ENCODE results near the gene DOCK1. TPM values are rescaled to one million over a fixed set of nuclear protein-coding genes. Genes with fewer than 3 reads are reported as not detected.

DOCK1 gene
- total and polyA plus RNA-seq, 2 donors from 2014 or later: 15.8 to 81.7 TPM

GRCh38 chr10:127332631-127333030, 427.4 kb downstream of the DOCK1 start:
- DNase-seq: no peak

DNA sequence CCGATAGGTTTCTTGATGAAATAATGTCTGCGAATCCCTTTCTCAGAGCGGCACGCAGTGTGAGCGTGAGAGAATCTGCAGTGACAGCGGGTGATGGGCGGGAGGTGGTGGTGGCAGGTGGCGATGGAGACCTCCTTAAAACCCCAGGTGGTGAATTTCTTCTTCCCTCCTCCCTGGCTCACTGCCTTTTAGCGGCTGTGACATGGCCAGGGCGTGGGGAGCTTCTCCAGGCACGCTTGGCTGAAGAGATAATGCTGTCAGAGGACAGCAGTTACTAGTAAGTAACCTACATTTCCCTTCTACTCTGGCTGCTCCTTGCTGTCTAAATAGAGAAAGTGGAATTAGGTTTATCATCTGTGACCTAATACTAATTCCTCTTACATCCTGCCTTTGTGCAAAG, 432.6 kb downstream of the DOCK1 start:
- no peaks in the 10 kb centered on the region for H3K4me1 ChIP-seq (ENCODE audit: control insufficient read depth in 2 of 3, insufficient read depth in 2 of 3, low read depth in 1 of 3, low read length in 3 of 3)
- no peak overlapping the region for H3K27ac ChIP-seq (ENCODE audit: low read depth in 2 of 2, low read length in 2 of 2)
- intact Hi-C loops (cut with DNase I): no loop called here
- H3K4me3 ChIP-seq (ENCODE audit: low read length in 3 of 3): no peak overlapping the region
- DNase-seq: peak in 2 of 5 donors; percentile 26 to 33
- H3K9ac ChIP-seq (ENCODE audit: low read length in 3 of 3): no peak overlapping the region
- TF ChIP-seq CTCF (IDR thresholded peaks at IDR 0.05; ENCODE audit: borderline replicate concordance, extremely low read depth, insufficient read depth): no peak
- no peaks in the 10 kb centered on the region for H3K27me3 ChIP-seq (ENCODE audit: control insufficient read depth, insufficient read depth, low read length)
- FAIRE-seq: no peak
- no peaks in the 10 kb centered on the region for H3K9me3 ChIP-seq (ENCODE audit: control insufficient read depth in 2 of 3, insufficient read depth in 1 of 3, low read length in 3 of 3)
- H3K36me3 ChIP-seq (ENCODE audit: control insufficient read depth in 2 of 3, insufficient read depth in 3 of 3, low read length in 3 of 3): no peaks in the 10 kb centered on the region

More at GRCh38 chr10:127332631-127333030, 427.4 kb downstream of the DOCK1 start:
- no peaks in the 10 kb centered on the region for H3K36me3 ChIP-seq (ENCODE audit: control insufficient read depth in 2 of 3, insufficient read depth in 3 of 3, low read length in 3 of 3)
- no peak overlapping the region for H3K27ac ChIP-seq (ENCODE audit: low read depth in 2 of 2, low read length in 2 of 2)
- no peak overlapping the region for H3K4me3 ChIP-seq (ENCODE audit: low read length in 3 of 3)
- H3K9me3 ChIP-seq (ENCODE audit: control insufficient read depth in 2 of 3, insufficient read depth in 1 of 3, low read length in 3 of 3): no peaks in the 10 kb centered on the region
- H3K4me1 ChIP-seq (ENCODE audit: control insufficient read depth in 2 of 3, insufficient read depth in 2 of 3, low read depth in 1 of 3, low read length in 3 of 3): no peaks in the 10 kb centered on the region
- intact Hi-C loops (cut with DNase I): no loop called here
- FAIRE-seq: no peak
- no peaks in the 10 kb centered on the region for H3K27me3 ChIP-seq (ENCODE audit: control insufficient read depth, insufficient read depth, low read length)
- no peak overlapping the region for H3K9ac ChIP-seq (ENCODE audit: low read length in 3 of 3)
- TF ChIP-seq CTCF (IDR thresholded peaks at IDR 0.05; ENCODE audit: borderline replicate concordance, extremely low read depth, insufficient read depth): no peak

GRCh38 chr10:127338399-127339110, 433.3 kb downstream of the DOCK1 start:
- H3K4me1 ChIP-seq (ENCODE audit: control insufficient read depth in 2 of 3, insufficient read depth in 2 of 3, low read depth in 1 of 3, low read length in 3 of 3): no peaks in the 10 kb centered on the region
- H3K9me3 ChIP-seq (ENCODE audit: control insufficient read depth in 2 of 3, insufficient read depth in 1 of 3, low read length in 3 of 3): no peaks in the 10 kb centered on the region
- no peak for DNase-seq
- intact Hi-C loops (cut with DNase I): no loop called here
- H3K27ac ChIP-seq (ENCODE audit: low read depth in 2 of 2, low read length in 2 of 2): no peak overlapping the region
- no peak for FAIRE-seq
- no peak overlapping the region for H3K4me3 ChIP-seq (ENCODE audit: low read length in 3 of 3)
- no peaks in the 10 kb centered on the region for H3K36me3 ChIP-seq (ENCODE audit: control insufficient read depth in 2 of 3, insufficient read depth in 3 of 3, low read length in 3 of 3)
- H3K9ac ChIP-seq (ENCODE audit: low read length in 3 of 3): no peak overlapping the region
- TF ChIP-seq CTCF (IDR thresholded peaks at IDR 0.05; ENCODE audit: borderline replicate concordance, extremely low read depth, insufficient read depth): no peak
- H3K27me3 ChIP-seq (ENCODE audit: control insufficient read depth, insufficient read depth, low read length): no peaks in the 10 kb centered on the region
